Spleen (tissue), 11 donors: ENCODE measurements around the gene PRR15L. TPM values are rescaled to one million over a fixed set of nuclear protein-coding genes. Genes with fewer than 3 reads are reported as not detected.

Source experiments
- DNase-seq: peaks from one replicate; pipeline ENCODE4 v3.0.0-alpha.2; 2020
- H3K27ac ChIP-seq, 8 donors: fragments of 200-600 bp; sonication (generic) in 7 of 8; 1 replicate in 4 of 8; 2 replicates in 4 of 8; pipeline versions ENCODE4 v1.5.0 to v1.8.0; 2016 to 2021; ENCODE audit warnings: inconsistent platforms in 4 of 8, mild to moderate bottlenecking in 4 of 8, moderate library complexity in 1 of 8
- H3K27me3 ChIP-seq, 7 donors: fragments of 200-600 bp; sonication (generic) in 6 of 7; replicated peaks in 1 of 7; 1 replicate in 4 of 7; 2 replicates in 3 of 7; pipeline versions ENCODE4 v1.5.0 to v1.8.0; 2016 to 2021; ENCODE audit warnings: inconsistent platforms in 3 of 7, mild to moderate bottlenecking in 1 of 7
- H3K36me3 ChIP-seq, 6 donors: fragments of 200-600 bp; sonication (generic) in 5 of 6; 1 replicate in 4 of 6; 2 replicates in 2 of 6; pipeline versions ENCODE4 v1.5.0 to v1.8.0; 2016 to 2021; ENCODE audit warnings: inconsistent platforms in 2 of 6
- H3K4me1 ChIP-seq, 6 donors: fragments of 200-600 bp; sonication (generic) in 5 of 6; 1 replicate in 3 of 6; 2 replicates in 3 of 6; pipeline versions ENCODE4 v1.5.0 to v1.8.0; 2016 to 2021; ENCODE audit warnings: inconsistent platforms in 3 of 6
- H3K4me3 ChIP-seq, 8 donors: fragments of 200-600 bp; sonication (generic) in 7 of 8; 1 replicate in 4 of 8; 2 replicates in 4 of 8; pipeline versions ENCODE4 v1.5.0 to v1.8.0; 2016 to 2021; ENCODE audit warnings: inconsistent platforms in 4 of 8, mild to moderate bottlenecking in 4 of 8, moderate library complexity in 2 of 8
- H3K9me3 ChIP-seq, 8 donors: fragments of 200-600 bp; sonication (generic) in 7 of 8; 1 replicate in 4 of 8; 2 replicates in 4 of 8; pipeline versions ENCODE4 v1.5.0 to v1.8.0; 2016 to 2021; ENCODE audit warnings: inconsistent platforms in 4 of 8
- CTCF ChIP-seq, 11 experiments: fragments of 200-600 bp in 7 of 11; fragments of 450-650 bp in 4 of 11; sonication (generic) in 4 of 11; IDR thresholded peaks in 8 of 11; conservative IDR thresholded peaks in 3 of 11; 1 replicate in 7 of 11; 2 replicates in 4 of 11; pipeline versions ENCODE4 v1.4.0 to v1.8.0; 2016 to 2021; ENCODE audit warnings: antibody characterized with exemption in 11 of 11, inconsistent platforms in 4 of 11, mild to moderate bottlenecking in 1 of 11
- POLR2A ChIP-seq, 3 donors: fragments of 450-650 bp; IDR thresholded peaks; one replicate each; pipeline ENCODE4 v1.5.1; 2017; ENCODE audit warnings: antibody characterized with exemption in 3 of 3, mild to moderate bottlenecking in 1 of 3
- POLR2AphosphoS5 ChIP-seq, 3 donors: sonication (generic); formaldehyde crosslinking; IDR thresholded peaks; one replicate each; pipeline ENCODE4 v1.5.1; 2017; ENCODE audit warnings: antibody characterized with exemption in 3 of 3
- WGBS, 5 donors: extraction: QIAGEN DNeasy Blood & Tissue Kit in 3 of 5; methylation state at CpG; one replicate each; pipeline versions ENCODE4 v1.1.5 to v1.1.7; 2013 to 2018; 5-methylcytosine and 5-hydroxymethylcytosine counted together
- intact Hi-C: fragments of 100-400 bp; cut with DNase I; formaldehyde crosslinking; loops from one replicate; pipeline ENCODE4 v1.15.0; 2023; ENCODE audit warnings: low total_unique reads
- polyA plus RNA-seq, 3 donors: library from polyadenylated mRNA; stranded (reverse); fragments of 200-250 nt; gene quantifications; one replicate each; pipeline ENCODE4 v1.2.1, GENCODE V29; 2013
- total RNA-seq, 7 donors: library from RNA; depleted of rRNA in 3 of 7; stranded (reverse); fragments of >200 nt in 3 of 7; fragmentation: NEBNext Ultra II Directional in 4 of 7; extraction: Animal tissue kit (Norgen Biotek cat#: 25700) in 4 of 7; gene quantifications; one replicate each; pipeline versions ENCODE4 v1.1.0 to v1.2.1, GENCODE V29; 2016 to 2021
- donor health status: healthy with polysubstance abuse.
- donor health status: DM: no; HTN: no; CAD: no; lungs with moderate emphysema.
- donor health status: DM: no; HTN: no; CAD: no.
- donor health status: Bipolar disorder and iron deficiency.
- donor health status: healthy.
- donor health status: DM: no; HTN: no; CAD: no.
- donor health status: DM: yes; HTN: yes; CAD: no.

PRR15L gene
- total and polyA plus RNA-seq, 10 donors: 0.16 TPM; not detected in 9

- intact Hi-C loops: no loop called here
Observed at GRCh38 chr17:47942568-47942967, 15.1 kb downstream of the PRR15L start.

GRCh38 chr17:47942096-47942510, 15.6 kb downstream of the PRR15L start:
- intact Hi-C loops: no loop called here
- peaks cover 10 to 70% (median 43%) of the 10 kb centered on the region in 6 donors for H3K4me1 ChIP-seq
- no peak for TF ChIP-seq CTCF (IDR thresholded peaks at IDR 0.05 in 8 of 11, conservative IDR thresholded peaks at IDR 0.05 in 3 of 11)
- TF ChIP-seq POLR2AphosphoS5 (IDR thresholded peaks at IDR 0.05): no peak
- no peak for TF ChIP-seq POLR2A (IDR thresholded peaks at IDR 0.05)
- H3K27me3 ChIP-seq: no peaks in the 10 kb centered on the region
- no peaks in the 10 kb centered on the region for H3K9me3 ChIP-seq
- 6 to 12% (median 7%) methylated on average over 5 of the region's 5 CpGs for WGBS, 5 donors
- DNase-seq: no peak
- H3K4me3 ChIP-seq: peak overlapping the region; percentile 69 to 97 (median 84)
- H3K27ac ChIP-seq: peak overlapping the region; percentile 49 to 92 (median 84)
- H3K36me3 ChIP-seq: peaks cover 0 to 36% (median 10%) of the 10 kb centered on the region in 6 donors

More at GRCh38 chr17:47942568-47942967, 15.1 kb downstream of the PRR15L start:
- peak overlapping the region in 5 of 8 donors; percentile 69 to 93 (median 84) for H3K4me3 ChIP-seq
- TF ChIP-seq CTCF (IDR thresholded peaks at IDR 0.05 in 8 of 11, conservative IDR thresholded peaks at IDR 0.05 in 3 of 11): no peak
- no peak for TF ChIP-seq POLR2AphosphoS5 (IDR thresholded peaks at IDR 0.05)
- no peak for TF ChIP-seq POLR2A (IDR thresholded peaks at IDR 0.05)
- peaks cover 10 to 70% (median 43%) of the 10 kb centered on the region in 6 donors for H3K4me1 ChIP-seq
- DNase-seq: no peak
- no peaks in the 10 kb centered on the region for H3K27me3 ChIP-seq
- H3K9me3 ChIP-seq: no peaks in the 10 kb centered on the region
- WGBS, 5 donors: 72 to 80% (median 74%) methylated on average over 6 of the region's 6 CpGs
- peaks cover 0 to 37% (median 10%) of the 10 kb centered on the region in 6 donors for H3K36me3 ChIP-seq
- peak overlapping the region in 3 of 8 donors; percentile 85 to 90 (median 85) for H3K27ac ChIP-seq

GRCh38 chr17:47941246-47942095, 16.2 kb downstream of the PRR15L start, which contains the start of gene PNPO:
Gene PNPO, plus strand, starts transcription at chr17:47941571. Its CDS starts 105 bp downstream, at chr17:47941676.
- 0 to 4% (median 1%) methylated on average over 30 to 50 of the region's 50 CpGs for WGBS, 5 donors
- H3K9me3 ChIP-seq: no peaks in the 10 kb centered on the region
- peaks cover 0 to 33% (median 10%) of the 10 kb centered on the region in 6 donors for H3K36me3 ChIP-seq
- intact Hi-C loops: loop anchor here (2.0 kb wide), 1 partner anchor 45 kb away; the partner anchor contains the start of gene SP2
- H3K4me3 ChIP-seq: peak within 1 kb of the TSS; percentile 69 to 97 (median 84)
- TF ChIP-seq CTCF (IDR thresholded peaks at IDR 0.05 in 8 of 11, conservative IDR thresholded peaks at IDR 0.05 in 3 of 11) (peak in 2 of 11 experiments; percentile 24 to 38), POLR2A (IDR thresholded peaks at IDR 0.05) (peak in 1 of 3 donors; percentile 43), POLR2AphosphoS5 (IDR thresholded peaks at IDR 0.05) (peak; percentile 81 to 89 (median 87))
- no peaks in the 10 kb centered on the region for H3K27me3 ChIP-seq
- DNase-seq: peak; percentile 97
- H3K27ac ChIP-seq: peak within 1 kb of the TSS; percentile 49 to 92 (median 84)
- peaks cover 10 to 64% (median 39%) of the 10 kb centered on the region in 6 donors for H3K4me1 ChIP-seq

GRCh38 chr17:47937941-47938340, 19.7 kb downstream of the PRR15L start:
- Histone ChIP-seq H3K4me3 (no peak overlapping the region), H3K9me3 (no peaks in the 10 kb centered on the region), H3K27me3 (no peaks in the 10 kb centered on the region), H3K27ac (no peak overlapping the region), H3K36me3 (no peaks in the 10 kb centered on the region), H3K4me1 (peaks cover 10 to 29% (median 19%) of the 10 kb centered on the region in 6 donors)
- 69 to 83% (median 76%) methylated on average over 5 of the region's 5 CpGs for WGBS, 5 donors
- DNase-seq: no peak
- intact Hi-C loops: no loop called here
- TF ChIP-seq CTCF (IDR thresholded peaks at IDR 0.05 in 8 of 11, conservative IDR thresholded peaks at IDR 0.05 in 3 of 11) (no peak), POLR2AphosphoS5 (IDR thresholded peaks at IDR 0.05) (no peak), POLR2A (IDR thresholded peaks at IDR 0.05) (no peak)
